Measurements from ENCODE around the gene C1orf53.
"Not testable (repeated sequence)": the region's sequence is repeated elsewhere in the genome, so short reads cannot be mapped to it uniquely, and the experiment has no call there.

The C1orf53 gene

GRCh38 chr1:197922070-197922390 lies 19.6 kb downstream of the C1orf53 start:
- no peak for DNase-seq

DNA sequence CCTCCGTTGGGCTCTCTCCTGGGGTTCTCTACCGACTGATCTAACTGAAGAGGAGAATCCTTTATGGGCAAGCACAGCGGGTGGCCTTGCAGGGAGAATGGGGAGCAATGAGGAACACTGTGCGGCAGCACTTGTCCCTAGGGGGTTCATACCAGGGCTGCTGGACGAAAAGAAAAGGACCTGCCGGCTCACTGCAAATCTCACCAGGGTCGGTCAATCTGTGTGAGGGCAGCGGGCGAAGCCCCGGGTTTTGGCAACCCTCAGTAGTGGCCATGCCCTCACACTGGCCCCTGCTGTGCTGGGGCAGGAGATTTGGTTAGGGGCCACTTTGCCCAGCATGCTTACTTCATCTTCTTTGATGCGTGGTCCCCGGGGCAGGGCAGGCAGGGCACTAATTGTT lies 20.6 kb downstream of the C1orf53 start:
- DNase-seq = no peak

DNA sequence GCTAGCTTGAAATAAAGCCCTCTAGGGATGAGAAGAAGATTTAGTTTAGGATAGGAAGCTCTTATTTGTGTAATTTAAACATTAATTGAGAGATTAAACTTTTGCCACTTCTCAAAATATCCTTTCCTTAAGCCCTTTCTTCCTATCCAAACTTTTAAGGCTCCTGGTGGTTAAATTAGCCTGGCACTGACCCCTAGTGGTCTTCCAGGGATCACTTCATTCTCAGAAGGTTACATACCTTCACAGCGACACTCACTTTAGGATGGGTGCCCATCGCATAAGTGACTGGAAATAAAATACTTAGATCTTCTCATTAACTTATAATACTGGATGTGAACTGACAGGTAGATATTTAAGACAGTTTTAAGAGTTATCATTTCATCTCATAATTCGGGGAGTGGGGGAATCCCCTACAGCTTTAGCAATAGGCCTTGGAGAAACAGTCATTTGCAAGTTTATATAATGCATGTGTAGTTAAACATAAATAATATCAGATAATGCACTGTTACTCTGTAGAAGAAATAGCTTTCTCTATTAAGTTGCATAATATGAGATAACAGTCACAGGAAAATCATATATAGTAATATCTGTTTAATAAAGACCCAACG lies 22.2 kb downstream of the C1orf53 start:
- DNase-seq = peak; percentile 1 to 74 (median 25)

- DNase-seq = peak in 1 of 3 experiments; percentile 6
Measured at GRCh38 chr1:197927908-197928665, 25.7 kb downstream of the C1orf53 start.

GRCh38 chr1:197928849-197929336 lies 26.5 kb downstream of the C1orf53 start:
- no peak for DNase-seq

- DNase-seq = no peak
Measured at GRCh38 chr1:197933016-197933415, 30.6 kb downstream of the C1orf53 start.

GRCh38 chr1:197933647-197934046 lies 31.2 kb downstream of the C1orf53 start:
- DNase-seq = no peak

DNA sequence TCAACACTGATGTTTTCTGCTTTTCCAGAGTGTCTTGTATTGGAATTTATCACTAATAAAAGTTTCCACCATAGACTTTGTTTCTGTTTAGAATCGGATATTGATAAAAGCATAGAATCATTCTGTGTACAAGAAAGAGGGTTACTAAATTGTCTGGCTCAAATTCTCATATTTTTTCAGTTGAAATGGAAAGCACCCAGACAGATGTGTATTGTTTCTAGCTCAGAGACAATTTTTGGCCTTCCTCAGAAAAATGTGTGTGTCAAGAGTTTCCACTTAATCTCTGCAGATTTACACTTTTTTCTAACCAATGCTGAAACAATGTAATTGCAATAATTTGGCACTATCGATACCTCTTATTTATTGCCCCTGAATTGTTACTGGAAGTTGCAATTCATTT lies 35.0 kb downstream of the C1orf53 start:
- no peak for DNase-seq

DNA sequence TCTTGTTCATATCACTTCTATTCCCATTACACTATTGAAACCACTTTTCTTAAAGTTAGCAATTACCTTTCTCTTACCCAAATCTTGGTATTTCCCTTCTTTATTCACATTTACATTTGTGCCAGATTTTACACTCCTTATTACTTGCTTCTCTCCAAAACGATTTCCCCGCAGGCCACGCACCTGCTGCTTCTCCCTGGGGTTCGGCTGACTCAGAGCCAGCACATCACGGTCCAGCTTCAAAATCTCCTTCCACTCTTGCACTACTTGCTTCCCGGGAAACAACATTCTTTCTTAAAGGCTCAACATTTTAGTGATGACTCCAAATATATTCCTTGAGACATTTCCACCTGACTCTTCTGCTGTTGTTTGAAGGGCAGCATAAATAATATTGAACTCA lies 35.5 kb downstream of the C1orf53 start:
- no peak for DNase-seq

GRCh38 chr1:197939159-197939980 lies 36.9 kb downstream of the C1orf53 start:
- not testable (repeated sequence) for DNase-seq

DNA sequence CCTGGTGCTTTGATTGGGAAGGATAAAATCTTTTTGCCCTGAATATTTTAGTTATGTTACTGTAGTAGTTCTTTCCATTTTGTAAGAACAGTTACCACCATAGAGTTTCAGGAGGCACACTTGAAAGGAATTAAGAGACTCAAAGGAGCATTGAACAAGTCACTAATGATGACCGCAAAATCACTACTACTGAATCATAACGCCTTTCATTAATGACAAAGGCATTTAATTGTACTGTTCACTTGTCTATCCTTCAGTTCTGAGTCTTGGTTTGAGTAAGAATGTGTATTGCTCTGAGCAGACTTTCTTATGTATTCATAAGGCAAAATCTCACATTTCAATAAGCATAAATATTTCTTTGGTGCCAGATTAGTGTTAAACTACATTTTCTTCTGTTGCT lies 39.6 kb downstream of the C1orf53 start:
- no peak for DNase-seq

- DNase-seq = no peak
Measured at GRCh38 chr1:197944485-197944884, 42.1 kb downstream of the C1orf53 start.

- DNase-seq = no peak
Measured at GRCh38 chr1:197948926-197949899, 46.8 kb downstream of the C1orf53 start.

- no peak for DNase-seq
Measured at GRCh38 chr1:197951089-197951488, 48.7 kb downstream of the C1orf53 start.

- DNase-seq = no peak
Measured at GRCh38 chr1:197951617-197952175, 49.3 kb downstream of the C1orf53 start.

DNA sequence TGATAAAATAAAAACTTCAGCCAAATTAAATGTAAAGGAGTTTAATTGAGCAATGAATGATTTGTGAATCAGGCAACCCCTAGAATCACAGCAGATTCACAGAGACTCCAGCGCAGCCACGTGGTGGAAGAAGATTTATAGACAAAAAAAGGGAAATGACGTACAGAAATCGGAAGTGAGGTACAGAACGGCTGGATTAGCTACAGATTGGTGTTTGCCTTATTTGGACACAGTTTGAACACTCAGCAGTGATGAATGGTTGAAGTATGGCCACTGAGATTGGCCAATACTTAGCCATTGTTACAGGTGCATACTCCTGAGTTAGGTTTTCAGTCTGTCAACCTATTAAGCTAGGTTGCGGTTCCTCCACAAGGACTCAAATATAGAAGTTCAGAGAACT lies 51.0 kb downstream of the C1orf53 start:
- DNase-seq = not testable (repeated sequence)

- no peak for DNase-seq
Measured at GRCh38 chr1:197954718-197955418, 52.4 kb downstream of the C1orf53 start.

DNA sequence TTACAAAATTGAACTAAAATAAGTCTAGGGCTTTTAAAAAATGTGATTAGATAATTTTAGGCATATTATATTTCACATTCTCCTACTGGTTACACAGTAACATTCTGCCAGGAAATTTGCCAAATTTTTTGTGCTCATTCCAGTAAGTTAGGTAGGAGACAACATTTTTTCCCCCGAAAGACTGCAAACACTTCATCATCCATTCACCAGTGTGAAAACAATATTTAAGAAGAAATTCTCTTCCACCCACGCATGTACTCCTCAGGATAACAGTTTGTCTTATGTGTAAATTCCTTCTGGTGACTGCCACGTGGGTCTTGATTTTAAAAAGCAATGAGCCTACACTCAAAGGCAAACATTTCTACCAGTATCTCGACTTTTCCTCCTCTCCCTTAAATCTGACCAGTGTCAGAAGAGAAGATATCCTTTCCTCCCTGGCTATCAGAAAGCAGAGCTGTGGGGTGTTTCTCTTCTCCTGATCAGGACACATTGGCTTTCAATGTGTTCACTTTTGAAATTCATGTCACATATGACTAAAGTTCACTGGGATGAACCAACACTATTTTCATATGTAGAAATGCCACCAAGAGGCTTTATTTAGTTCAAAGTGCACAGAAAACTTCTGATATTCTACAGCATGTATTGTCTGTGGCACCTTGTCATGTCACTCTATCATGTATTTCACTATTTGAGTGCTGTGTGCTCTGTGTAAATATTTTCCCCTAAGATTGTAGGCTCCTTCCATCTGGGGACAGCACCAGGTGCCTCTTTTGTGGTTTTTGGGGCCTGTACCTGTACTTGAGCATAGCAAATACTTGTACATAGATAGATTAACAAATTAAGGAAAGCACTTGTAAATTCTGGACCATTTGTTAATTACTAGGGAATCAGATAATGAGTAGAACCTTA lies 53.3 kb downstream of the C1orf53 start:
- DNase-seq = no peak

Data from NCI-H1417 (cell line).